GM21381 (cell line): ENCODE data around the gene LOXL4.

Experiments
- ATAC-seq: cut with Tn5 transposase; IDR thresholded peaks from one replicate; pipeline ENCODE4 v1.9.1; 2021; ENCODE audit warnings: mild to moderate bottlenecking, moderate library complexity; ENCODE audit not compliant: unreplicated experiment

Gene LOXL4

DNA sequence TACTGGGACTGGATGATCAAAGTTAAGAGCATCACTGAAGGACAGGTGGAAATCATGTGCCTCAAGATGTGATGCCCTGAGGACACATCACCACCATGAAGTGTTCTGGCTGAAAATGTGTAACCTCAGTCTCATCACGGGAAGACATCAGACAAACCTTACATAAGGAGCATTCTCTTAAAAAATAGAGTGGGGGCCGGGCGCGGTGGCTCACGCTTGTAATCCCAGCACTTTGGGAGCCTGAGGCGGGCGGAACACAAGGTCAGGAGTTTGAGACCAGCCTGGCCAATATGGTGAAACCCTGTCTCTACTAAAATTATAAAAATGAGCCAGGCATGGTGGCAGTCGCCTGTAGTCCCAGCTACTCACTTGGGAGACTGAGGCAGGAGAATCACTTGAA, 65.6 kb downstream of the LOXL4 start:
- no peak for ATAC-seq

DNA sequence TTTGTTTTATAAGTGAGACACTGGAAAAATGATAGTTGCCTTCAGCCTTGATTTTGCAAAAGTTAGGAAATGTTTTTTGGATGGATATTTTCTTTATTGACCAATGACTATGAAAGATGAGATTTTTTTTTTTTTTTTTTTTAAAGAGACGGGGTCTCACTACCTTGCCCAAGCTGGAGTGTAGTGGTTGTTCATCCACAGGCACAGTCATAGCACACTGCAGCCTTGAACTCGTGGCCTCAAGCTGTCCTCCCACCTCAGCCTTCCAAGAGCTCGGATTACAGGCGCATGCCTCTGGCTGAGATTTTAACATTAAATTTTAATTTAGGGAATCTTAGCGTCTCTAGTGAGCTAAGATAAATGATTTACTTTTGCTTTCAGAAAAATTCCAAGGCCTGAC, 66.2 kb downstream of the LOXL4 start:
- ATAC-seq, result no peak
